Gastroesophageal sphincter (tissue), 3 donors: ENCODE data around the gene PHACTR1.

Experiments
- CTCF ChIP-seq, 4 experiments: fragments of 200-600 bp in 2 of 4; fragments of 450-650 bp in 2 of 4; sonication (generic) in 1 of 4; IDR thresholded peaks; one replicate each; pipeline ENCODE4 v1.5.1; 2017 to 2019; ENCODE audit warnings: antibody characterized with exemption in 4 of 4, mild to moderate bottlenecking in 2 of 4, moderate library complexity in 2 of 4
- POLR2AphosphoS5 ChIP-seq: sonication (generic); formaldehyde crosslinking; IDR thresholded peaks from one replicate; pipeline ENCODE4 v1.6.1; 2017; ENCODE audit warnings: antibody characterized with exemption

GRCh38 chr6:13298446-13298845, 581.9 kb downstream of the PHACTR1 start:
- TF ChIP-seq CTCF (IDR thresholded peaks at IDR 0.05) (no peak), POLR2AphosphoS5 (no peak)
